ENCODE results near the gene DNAH2.
"Not testable (repeated sequence)": the region's sequence is repeated elsewhere in the genome, so short reads cannot be mapped to it uniquely, and the experiment has no call there.

Gene DNAH2

DNA sequence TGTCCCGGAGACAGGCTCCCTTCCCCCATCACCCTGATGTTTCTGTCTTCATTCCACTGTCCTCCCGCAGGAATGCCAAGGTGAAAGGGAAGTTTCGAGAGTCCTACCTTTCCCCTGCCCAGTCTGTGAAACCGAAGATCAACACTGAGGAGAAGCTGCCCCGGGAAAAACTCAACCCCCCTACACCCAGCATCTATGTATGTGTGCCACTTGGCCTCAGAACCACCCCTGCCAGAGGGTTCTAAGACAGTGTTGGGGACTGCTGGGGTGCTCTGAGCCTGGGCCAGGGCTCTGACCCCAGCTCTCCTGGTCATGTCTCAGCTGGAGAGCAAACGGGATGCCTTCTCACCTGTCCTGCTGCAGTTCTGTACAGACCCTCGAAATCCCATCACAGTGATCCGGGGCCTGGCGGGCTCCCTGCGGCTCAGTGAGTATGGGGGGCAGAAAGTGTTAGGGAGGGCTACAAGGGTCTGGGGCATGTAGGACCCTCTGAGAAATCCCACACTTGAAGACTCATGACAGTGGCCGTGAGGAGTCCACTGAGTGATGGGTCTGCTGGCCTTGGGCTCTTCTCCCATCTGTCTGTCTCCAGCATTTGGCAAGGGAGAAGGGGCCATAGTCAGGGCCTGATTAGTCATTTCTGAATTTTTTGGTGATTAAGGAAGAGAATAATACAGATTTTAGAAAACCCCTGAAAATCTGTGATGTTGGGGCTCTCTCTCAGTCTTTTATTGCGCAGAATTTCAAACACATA lies 132.4 kb downstream of the DNAH2 start:
- DNase-seq (ENCODE audit: low read depth in 2 of 2), result no peak

DNA sequence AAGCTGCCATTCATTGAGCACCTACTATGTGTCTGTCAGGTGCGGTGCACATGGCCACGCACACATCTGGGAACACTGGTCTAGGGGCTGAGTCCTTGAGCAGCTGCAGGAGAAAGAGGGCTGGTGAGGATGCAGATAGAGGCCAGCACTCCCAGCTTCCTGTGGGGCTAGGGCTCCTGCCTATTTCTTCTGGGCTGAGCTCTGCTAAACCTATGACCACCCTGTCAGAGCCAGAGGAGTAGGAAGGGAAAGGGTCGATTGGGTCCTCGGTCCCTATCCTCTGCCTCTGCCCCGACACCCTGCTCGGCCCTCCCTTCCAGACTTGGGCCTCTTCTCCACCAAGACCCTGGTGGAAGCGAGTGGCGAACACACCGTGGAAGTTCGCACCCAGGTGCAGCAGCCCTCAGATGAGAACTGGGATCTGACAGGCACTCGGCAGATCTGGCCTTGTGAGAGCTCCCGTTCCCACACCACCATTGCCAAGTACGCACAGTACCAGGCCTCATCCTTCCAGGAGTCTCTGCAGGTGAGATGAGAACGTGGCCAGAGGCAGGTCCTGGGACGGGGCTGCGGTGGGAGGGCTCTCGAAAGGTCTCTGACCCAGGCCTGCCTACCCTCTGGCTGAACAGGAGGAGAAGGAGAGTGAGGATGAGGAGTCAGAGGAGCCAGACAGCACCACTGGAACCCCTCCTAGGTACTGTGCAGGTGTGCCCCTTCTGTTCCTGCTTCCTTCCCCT lies 133.3 kb downstream of the DNAH2 start:
- DNase-seq (ENCODE audit: low read depth in 2 of 2), result no peak

DNA sequence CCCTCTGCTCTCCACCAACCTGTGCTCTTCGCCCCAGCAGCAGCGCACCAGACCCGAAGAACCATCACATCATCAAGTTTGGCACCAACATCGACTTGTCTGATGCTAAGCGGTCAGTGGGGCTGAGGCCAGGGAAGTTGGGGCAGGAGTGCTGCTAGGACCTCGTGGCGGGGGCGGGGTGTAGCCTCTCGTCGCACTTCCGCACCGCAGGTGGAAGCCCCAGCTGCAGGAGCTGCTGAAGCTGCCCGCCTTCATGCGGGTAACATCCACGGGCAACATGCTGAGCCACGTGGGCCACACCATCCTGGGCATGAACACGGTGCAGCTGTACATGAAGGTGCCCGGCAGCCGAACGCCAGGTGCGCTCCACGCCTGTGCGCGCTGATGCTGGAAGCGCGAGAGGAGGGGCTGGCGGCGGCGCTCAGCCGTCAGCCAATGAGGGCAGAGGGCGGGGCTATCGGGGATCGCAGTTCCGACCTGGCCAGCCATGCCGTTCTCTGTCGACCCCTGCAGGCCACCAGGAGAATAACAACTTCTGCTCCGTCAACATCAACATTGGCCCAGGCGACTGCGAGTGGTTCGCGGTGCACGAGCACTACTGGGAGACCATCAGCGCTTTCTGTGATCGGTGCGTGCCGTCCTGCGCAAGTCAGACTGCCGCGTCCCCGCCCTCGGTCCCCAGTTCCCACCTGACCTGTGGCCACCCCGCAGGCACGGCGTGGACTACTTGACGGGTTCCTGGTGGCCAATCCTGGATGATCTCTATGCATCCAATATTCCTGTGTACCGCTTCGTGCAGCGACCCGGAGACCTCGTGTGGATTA lies 134.1 kb downstream of the DNAH2 start:
- DNase-seq (ENCODE audit: low read depth in 2 of 2), result peak; percentile 82 to 92

DNA sequence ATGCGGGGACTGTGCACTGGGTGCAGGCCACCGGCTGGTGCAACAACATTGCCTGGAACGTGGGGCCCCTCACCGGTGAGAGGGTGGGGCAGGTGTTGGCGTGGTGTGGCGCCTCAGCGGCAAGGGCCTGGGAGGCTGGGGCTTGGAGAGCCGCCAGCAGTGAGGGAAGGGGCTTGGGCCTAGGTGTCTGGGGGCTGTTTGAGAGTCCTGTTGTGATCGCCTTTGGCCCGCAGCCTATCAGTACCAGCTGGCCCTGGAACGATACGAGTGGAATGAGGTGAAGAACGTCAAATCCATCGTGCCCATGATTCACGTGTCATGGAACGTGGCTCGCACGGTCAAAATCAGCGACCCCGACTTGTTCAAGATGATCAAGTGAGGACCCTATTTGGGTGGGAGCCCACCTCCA lies 134.7 kb downstream of the DNAH2 start:
- no peak for DNase-seq (ENCODE audit: low read depth in 2 of 2)

DNA sequence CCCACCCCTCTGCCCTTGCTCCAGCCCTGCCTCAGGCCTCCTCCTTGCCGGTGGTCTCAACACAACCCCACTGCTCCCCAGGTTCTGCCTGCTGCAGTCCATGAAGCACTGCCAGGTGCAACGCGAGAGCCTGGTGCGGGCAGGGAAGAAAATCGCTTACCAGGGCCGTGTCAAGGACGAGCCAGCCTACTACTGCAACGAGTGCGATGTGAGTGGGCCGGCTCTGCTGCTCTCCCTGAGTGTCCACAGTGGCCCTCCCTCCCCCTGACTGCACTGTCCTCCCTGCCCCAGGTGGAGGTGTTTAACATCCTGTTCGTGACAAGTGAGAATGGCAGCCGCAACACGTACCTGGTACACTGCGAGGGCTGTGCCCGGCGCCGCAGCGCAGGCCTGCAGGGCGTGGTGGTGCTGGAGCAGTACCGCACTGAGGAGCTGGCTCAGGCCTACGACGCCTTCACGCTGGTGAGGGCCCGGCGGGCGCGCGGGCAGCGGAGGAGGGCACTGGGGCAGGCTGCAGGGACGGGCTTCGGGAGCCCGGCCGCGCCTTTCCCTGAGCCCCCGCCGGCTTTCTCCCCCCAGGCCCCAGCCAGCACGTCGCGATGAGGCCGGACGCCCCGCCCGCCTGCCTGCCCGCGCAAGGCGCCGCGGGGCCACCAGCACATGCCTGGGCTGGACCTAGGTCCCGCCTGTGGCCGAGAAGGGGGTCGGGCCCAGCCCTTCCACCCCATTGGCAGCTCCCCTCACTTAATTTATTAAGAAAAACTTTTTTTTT lies 135.6 kb downstream of the DNAH2 start:
- DNase-seq (ENCODE audit: low read depth in 2 of 2), result no peak

DNA sequence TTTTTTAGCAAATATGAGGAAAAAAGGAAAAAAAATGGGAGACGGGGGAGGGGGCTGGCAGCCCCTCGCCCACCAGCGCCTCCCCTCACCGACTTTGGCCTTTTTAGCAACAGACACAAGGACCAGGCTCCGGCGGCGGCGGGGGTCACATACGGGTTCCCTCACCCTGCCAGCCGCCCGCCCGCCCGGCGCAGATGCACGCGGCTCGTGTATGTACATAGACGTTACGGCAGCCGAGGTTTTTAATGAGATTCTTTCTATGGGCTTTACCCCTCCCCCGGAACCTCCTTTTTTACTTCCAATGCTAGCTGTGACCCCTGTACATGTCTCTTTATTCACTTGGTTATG lies 136.1 kb downstream of the DNAH2 start:
- DNase-seq (ENCODE audit: low read depth in 2 of 2), result no peak

DNA sequence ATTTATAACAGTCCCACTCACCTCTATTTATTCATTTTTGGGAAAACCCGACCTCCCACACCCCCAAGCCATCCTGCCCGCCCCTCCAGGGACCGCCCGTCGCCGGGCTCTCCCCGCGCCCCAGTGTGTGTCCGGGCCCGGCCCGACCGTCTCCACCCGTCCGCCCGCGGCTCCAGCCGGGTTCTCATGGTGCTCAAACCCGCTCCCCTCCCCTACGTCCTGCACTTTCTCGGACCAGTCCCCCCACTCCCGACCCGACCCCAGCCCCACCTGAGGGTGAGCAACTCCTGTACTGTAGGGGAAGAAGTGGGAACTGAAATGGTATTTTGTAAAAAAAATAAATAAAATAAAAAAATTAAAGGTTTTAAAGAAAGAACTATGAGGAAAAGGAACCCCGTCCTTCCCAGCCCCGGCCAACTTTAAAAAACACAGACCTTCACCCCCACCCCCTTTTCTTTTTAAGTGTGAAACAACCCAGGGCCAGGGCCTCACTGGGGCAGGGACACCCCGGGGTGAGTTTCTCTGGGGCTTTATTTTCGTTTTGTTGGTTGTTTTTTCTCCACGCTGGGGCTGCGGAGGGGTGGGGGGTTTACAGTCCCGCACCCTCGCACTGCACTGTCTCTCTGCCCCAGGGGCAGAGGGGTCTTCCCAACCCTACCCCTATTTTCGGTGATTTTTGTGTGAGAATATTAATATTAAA lies 136.7 kb downstream of the DNAH2 start:
- DNase-seq (ENCODE audit: low read depth in 2 of 2), result no peak

DNA sequence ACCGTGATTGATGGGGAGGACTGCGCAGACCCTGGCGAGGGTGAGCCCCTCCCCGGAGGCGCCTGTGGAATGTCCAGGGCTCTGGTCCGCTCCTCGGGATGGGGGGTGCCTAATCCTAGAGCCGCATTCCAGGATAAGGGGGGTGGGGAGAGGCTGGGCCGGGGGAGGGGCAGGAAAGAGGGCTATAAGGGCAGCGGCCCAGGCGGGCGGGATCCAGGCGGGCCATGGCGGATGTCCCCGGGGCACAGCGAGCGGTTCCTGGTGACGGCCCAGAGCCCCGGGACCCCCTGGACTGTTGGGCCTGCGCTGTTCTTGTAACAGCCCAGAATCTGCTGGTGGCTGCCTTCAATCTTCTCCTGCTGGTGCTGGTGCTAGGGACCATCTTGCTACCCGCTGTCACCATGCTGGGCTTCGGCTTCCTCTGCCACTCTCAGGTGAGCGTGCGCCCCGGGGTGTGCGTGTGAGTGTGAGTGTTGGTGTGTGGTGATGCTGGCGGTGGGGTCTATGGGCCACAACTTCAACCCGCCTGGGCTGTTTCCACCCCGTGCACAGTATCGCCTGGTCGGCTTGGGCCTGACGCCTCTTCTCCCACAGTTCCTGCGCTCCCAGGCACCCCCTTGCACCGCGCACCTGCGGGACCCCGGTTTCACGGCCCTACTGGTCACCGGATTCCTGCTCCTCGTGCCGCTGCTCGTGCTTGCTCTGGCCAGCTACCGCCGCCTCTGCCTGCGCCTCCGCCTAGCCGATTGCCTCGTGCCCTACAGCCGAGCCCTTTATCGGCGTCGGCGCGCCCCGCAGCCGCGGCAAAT lies 137.5 kb downstream of the DNAH2 start, which contains the start of gene TMEM88:
TMEM88 (plus strand) TSS at position 216 of the 809 bp plus-strand sequence; CDS start at position 225, 9 bp downstream.
- DNase-seq (ENCODE audit: low read depth in 2 of 2), result no peak

DNA sequence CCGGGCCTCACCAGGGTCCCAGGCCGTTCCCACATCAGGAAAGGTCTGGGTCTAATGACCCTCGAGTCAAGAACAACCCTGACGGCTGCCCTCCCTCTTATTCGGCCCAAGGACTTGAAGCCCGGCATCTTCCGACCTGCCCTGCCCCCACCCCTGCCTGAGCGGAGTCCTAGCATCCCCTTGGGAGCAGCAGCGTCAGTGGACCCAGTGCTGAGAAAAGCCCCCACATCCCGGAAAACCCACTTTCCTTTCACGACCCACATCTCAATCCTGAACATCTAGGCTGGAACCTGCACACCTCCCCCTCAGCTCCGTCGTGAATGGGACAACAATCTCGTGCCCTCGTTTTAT lies 138.1 kb downstream of the DNAH2 start:
- DNase-seq (ENCODE audit: low read depth in 2 of 2), result no peak

DNA sequence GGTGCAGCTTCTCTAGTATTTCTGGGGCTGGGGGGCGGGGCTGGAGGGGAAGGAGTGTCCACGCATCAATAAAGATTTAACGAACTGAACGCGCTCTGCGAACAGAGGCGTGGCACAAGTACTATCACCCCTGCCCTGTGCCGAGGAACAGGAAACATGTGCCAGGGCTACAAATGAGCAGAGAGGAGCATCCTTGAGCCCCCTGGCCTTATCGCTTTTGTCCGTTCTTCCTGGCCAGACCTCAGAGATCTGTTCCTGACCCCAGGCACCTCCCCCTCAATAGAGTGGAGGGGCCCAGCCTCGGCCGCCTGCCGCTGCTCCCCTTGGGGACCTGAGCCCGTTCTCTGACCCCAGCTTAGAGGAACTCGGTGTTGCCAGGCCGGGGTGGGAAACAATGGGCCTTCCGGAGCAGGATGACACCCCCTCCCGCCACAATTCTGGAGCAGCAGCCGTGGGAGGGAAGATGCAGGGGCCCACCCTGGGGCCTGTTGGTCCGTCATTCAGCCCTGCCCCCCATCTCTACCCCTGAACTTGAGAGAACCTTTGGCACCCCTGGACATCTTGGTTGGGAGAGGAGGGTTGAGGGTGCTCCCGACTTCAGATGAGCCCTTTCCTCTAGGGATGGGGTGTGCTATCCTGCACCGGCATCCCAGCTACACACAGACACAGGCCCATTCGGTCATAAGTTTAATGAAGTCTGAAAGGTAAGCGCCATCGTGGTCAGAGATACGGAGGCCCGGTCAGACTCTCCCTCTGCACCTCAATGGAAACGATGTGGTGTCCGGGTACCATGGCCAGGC lies 138.7 kb downstream of the DNAH2 start:
- no peak for DNase-seq (ENCODE audit: low read depth in 2 of 2)

DNA sequence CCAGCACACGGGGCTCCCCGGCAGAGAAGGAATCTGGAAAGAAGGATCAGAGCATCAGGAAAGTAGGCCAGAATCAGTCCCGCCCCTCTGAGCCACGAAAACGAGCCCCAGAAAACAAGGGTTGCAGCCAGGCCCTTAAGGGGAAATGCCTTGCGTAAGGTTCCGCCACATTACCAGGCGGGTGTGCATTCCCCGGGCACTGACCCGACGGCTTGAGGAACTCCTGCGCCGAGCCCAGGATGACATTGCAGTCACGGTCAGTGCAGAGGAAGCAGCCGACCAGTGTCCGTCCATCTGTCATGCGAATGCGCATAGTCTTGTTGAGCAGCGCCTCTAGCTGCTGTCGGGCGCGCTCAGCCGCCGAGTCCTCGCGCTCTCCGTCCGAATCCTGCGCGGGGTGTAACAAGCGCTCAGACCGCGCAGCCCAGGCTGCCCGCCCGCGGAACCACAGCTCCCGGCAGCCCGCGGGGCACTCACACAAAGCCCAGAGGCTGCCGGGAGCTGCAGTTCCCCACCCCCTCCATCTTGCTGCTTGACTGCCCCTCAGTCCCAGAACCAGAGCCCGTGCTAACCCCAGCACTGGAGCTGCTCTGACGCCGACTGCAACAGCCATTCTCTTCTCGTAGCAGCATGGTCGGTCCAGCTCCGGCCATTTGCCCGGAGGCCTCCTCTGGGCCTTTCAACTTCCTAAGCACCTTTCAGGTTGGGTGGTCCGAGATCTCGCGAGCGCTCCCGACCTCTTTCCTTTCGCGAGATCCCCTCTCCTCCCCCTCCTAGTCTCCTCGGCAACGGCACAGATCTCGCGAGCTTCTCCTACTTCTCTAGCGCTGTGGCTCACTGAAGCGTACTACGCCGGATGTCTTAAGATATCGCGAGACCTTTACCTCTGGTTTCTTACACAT lies 139.5 kb downstream of the DNAH2 start, which contains the start of gene NAA38:
NAA38 (minus strand) TSS at position 749 of the 902 bp plus-strand sequence; CDS start at position 653, 96 bp downstream.
- DNase-seq (ENCODE audit: low read depth in 2 of 2), result peak; percentile 87 to 91

DNA sequence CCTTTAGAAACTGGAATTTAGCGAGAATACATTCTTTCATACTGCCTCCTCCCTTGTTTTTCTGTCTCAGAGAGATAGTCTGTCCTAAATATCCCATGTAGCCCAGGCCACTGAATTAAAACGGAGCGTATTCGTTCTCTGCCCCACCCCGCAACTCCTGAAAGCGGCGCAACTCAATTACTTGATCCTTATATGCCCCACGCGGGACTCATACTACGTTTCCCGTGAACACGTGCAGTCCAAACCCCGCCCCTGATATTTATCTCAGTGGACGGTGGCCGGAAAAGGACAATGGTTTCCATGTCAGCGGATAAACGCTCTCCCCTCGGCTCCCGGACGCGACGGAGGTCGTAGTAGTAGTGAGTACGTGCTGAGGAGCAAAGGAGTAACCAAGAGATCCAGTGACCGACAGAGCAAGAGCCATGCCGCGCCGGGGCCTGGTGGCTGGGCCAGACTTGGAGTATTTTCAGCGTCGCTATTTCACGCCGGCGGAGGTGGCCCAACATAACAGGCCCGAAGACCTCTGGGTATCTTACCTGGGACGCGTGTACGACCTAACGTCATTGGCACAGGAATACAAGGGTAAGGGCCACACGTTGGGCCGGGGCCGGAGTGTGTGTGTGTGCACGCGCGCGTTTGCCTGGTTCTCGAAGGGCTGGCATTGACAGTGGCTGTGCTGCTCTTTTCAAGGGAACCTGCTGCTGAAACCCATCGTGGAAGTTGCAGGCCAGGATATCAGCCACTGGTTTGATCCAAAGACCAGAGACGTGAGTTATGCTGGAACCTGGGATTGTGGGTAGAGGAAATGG lies 140.4 kb downstream of the DNAH2 start, which contains the start of gene CYB5D1:
CYB5D1 (plus strand) TSS at position 291 of the 809 bp plus-strand sequence; CDS start at position 423, 132 bp downstream.
- DNase-seq (ENCODE audit: low read depth in 2 of 2), result peak; percentile 80 to 84

DNA sequence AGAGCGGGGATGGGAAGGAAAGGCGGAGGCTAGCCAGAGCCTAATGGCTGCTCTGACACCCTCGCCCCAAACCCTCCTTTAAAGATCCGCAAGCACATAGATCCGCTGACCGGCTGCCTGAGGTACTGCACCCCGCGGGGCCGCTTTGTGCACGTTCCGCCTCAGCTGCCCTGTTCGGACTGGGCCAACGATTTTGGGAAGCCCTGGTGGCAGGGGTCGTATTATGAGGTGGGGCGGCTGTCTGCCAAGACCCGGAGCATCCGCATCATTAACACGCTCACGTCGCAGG lies 140.9 kb downstream of the DNAH2 start:
- no peak for DNase-seq (ENCODE audit: low read depth in 2 of 2)

DNA sequence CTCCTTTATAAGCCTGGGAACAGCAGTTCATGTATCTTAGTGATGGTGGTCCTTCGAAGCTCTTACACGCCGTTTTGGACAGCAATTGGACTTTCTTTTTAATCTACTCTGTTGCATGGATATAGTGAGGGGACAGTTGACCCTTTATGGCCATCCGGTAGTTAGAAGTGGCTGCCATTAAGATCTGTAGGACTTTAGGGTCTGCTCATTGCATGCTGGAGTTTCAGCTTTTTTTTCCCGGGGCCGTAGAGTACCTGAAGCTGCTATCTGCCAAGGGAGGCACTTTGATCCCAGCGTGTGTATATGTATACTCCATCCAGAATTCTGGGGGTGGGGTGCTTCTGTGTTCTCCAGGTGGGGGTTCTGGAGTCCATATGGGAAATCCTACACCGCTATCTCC lies 141.5 kb downstream of the DNAH2 start:
- no peak for DNase-seq (ENCODE audit: low read depth in 2 of 2)

DNA sequence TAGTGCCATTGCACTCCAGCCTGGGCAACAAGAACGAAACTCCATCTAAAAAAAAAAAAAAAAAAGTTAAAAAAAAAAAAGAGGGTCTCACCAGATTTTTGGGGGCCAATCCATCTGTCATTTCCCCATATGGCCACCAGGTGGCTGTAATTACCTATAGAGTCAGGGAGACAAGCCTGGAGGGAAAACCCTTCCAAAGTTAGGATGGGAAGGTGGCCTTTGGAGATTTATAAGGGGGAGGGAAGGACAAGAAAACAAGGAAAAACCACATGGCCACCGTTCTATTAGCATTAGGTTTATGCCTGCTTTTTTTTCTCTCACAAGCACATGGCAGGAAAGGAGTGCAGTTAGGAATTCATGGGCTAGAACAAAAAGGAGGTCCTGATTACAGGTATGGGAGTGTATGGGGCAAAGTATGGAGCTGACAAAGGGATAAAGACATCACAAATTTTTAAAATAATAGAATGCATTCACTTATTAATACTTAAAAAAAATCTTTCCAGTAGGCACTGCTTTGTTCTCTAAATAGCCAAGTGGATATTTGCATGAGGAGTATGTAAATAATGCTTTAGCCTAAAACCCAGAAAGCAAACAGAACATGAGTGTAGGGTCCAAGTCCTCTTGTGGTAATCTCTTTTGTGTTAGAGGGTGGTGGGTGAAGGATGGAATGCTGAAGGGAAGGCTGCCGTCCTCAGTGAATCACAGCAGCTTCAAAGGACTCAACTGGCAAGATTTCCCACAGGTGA lies 145.3 kb downstream of the DNAH2 start:
- DNase-seq (ENCODE audit: low read depth in 2 of 2), result no peak

DNA sequence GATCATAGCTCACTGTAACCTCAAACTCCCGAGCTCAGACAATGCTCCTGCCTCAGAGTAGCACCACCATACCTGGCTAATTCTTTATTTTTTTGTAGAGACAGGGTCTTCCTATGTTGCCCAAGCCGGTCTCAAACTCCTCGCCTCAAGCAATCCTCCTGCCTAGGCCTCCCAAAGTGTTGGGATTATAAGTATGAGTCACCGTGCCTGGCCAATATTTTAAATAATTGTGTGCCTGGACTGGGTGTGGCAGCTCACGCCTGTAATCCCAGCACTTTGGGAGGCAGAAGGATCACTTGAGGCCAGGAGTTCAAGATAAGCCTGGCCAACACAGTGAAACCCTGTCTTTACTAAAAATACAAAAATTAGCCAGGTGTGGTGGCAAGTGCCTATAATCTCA lies 146.8 kb downstream of the DNAH2 start:
- DNase-seq (ENCODE audit: low read depth in 2 of 2), result not testable (repeated sequence)

All from stimulated activated CD4-positive, alpha-beta T cell treated with anti-CD3 and anti-CD28 coated beads, Interleukin-12 subunit alpha, Interleukin-12 subunit beta, amount 100 ng/mL, for 24 hours (primary cell).